Measurements from ENCODE around the gene RBM46.

- TF ChIP-seq CTCF (IDR thresholded peaks at IDR 0.05) (no peak), POLR2A (IDR thresholded peaks at IDR 0.05) (no peak)
Measured at GRCh38 chr4:154760895-154761294, 20.2 kb upstream of the RBM46 start.

All from body of pancreas (tissue), 4 donors.